Measurements from ENCODE around the gene B4GALT2. TPM values are rescaled to one million over a fixed set of nuclear protein-coding genes. Genes with fewer than 3 reads are reported as not detected.

The B4GALT2 gene
- total and polyA plus RNA-seq, 2 donors (not counting 1 experiment from before 2014, with no cell fraction given): 4.6 to 6.5 TPM

- no peak for ATAC-seq (ENCODE audit: low read depth)
- no peak overlapping the region for H3K4me2 ChIP-seq (replicated peaks; ENCODE audit: low read depth, low read length, poor library complexity, severe bottlenecking)
- H3K27ac Mint-ChIP-seq: no peak overlapping the region
- no peak overlapping the region for H2AFZ ChIP-seq (ENCODE audit: insufficient read depth, low read depth, low read length, poor library complexity, severe bottlenecking)
- H3K4me1 ChIP-seq (ENCODE audit: control insufficient read depth in 2 of 2, insufficient read depth in 2 of 2, low read length in 2 of 2): no peaks in the 10 kb centered on the region
- H3K36me3 ChIP-seq (replicated peaks in 1 of 2; ENCODE audit: control extremely low read depth in 1 of 2, control insufficient read depth in 1 of 2, extremely low read depth in 1 of 2, insufficient read depth in 2 of 2, low read length in 1 of 2): no peaks in the 10 kb centered on the region
- 94% methylated on average over 14 of the region's 20 CpGs for WGBS (ENCODE audit: insufficient coverage)
- no peak overlapping the region for H3K27ac ChIP-seq (ENCODE audit: low read length in 2 of 2)
- DNase-seq: no peak
- no peaks in the 10 kb centered on the region for H3K9me3 ChIP-seq (ENCODE audit: control extremely low read depth in 1 of 3, control insufficient read depth in 2 of 3, insufficient read depth in 1 of 3, low read length in 2 of 3)
- H4K20me1 ChIP-seq (ENCODE audit: control insufficient read depth, insufficient read depth, low read length, poor library complexity, severe bottlenecking): no peaks in the 10 kb centered on the region
- POLR2A ChIA-PET: no interaction called here
- intact Hi-C loops (cut with micrococcal nuclease): no loop called here
- no peaks in the 10 kb centered on the region for H3K79me2 ChIP-seq (ENCODE audit: control insufficient read depth, insufficient read depth, low read length)
- H3K4me3 Mint-ChIP-seq: no peak overlapping the region
- no peaks in the 10 kb centered on the region for H3K9me3 Mint-ChIP-seq (ENCODE audit: insufficient read depth)
- CTCF ChIA-PET: interaction anchor here (0.8 to 3.6 kb wide), 3 partner anchors 11 to 25 kb away, joined by 3 to 21 read pairs (median 3); partner anchors contain the start of gene CCDC24
- H3K9ac ChIP-seq (ENCODE audit: low read length): no peak overlapping the region
- no peak overlapping the region for H3K4me3 ChIP-seq (ENCODE audit: control extremely low read depth in 1 of 5, extremely low read depth in 1 of 5, insufficient read depth in 1 of 5, low read depth in 2 of 5, low read length in 4 of 5)
- no peak for TF ChIP-seq EZH2 (IDR thresholded peaks at IDR 0.05; ENCODE audit: borderline replicate concordance, insufficient read depth, low read depth, low read length, poor library complexity, severe bottlenecking)
- TF ChIP-seq, protein P1, sequence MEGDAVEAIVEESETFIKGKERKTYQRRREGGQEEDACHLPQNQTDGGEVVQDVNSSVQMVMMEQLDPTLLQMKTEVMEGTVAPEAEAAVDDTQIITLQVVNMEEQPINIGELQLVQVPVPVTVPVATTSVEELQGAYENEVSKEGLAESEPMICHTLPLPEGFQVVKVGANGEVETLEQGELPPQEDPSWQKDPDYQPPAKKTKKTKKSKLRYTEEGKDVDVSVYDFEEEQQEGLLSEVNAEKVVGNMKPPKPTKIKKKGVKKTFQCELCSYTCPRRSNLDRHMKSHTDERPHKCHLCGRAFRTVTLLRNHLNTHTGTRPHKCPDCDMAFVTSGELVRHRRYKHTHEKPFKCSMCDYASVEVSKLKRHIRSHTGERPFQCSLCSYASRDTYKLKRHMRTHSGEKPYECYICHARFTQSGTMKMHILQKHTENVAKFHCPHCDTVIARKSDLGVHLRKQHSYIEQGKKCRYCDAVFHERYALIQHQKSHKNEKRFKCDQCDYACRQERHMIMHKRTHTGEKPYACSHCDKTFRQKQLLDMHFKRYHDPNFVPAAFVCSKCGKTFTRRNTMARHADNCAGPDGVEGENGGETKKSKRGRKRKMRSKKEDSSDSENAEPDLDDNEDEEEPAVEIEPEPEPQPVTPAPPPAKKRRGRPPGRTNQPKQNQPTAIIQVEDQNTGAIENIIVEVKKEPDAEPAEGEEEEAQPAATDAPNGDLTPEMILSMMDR (IDR thresholded peaks at IDR 0.05): no peak
- peaks cover 9% of the 10 kb centered on the region for H3K27me3 Mint-ChIP-seq
- H3K4me1 Mint-ChIP-seq: no peaks in the 10 kb centered on the region
- no peaks in the 10 kb centered on the region for H3K27me3 ChIP-seq (replicated peaks in 1 of 4; ENCODE audit: control extremely low read depth in 1 of 4, control insufficient read depth in 3 of 4, insufficient read depth in 4 of 4, low read length in 3 of 4)
Measured at GRCh38 chr1:44016890-44017400, 37.9 kb downstream of the B4GALT2 start.

- intact Hi-C loops (cut with micrococcal nuclease): no loop called here
- Mint-ChIP-seq H3K27ac (no peak overlapping the region), H3K27me3 (peaks cover 4% of the 10 kb centered on the region), H3K9me3 (ENCODE audit: insufficient read depth) (no peaks in the 10 kb centered on the region), H3K4me3 (no peak overlapping the region), H3K4me1 (peaks cover 2% of the 10 kb centered on the region)
- no peak for DNase-seq
- no peak overlapping the region for H3K9ac ChIP-seq (ENCODE audit: low read length)
- peaks cover 0 to under 1% of the 10 kb centered on the region in 2 donors for H3K4me1 ChIP-seq (ENCODE audit: control insufficient read depth in 2 of 2, insufficient read depth in 2 of 2, low read length in 2 of 2)
- no peaks in the 10 kb centered on the region for H4K20me1 ChIP-seq (ENCODE audit: control insufficient read depth, insufficient read depth, low read length, poor library complexity, severe bottlenecking)
- H3K4me3 ChIP-seq (ENCODE audit: control extremely low read depth in 1 of 5, extremely low read depth in 1 of 5, insufficient read depth in 1 of 5, low read depth in 2 of 5, low read length in 4 of 5): no peak overlapping the region
- WGBS (ENCODE audit: insufficient coverage): 96% methylated on average over 12 of the region's 13 CpGs
- TF ChIP-seq, protein P1 (IDR thresholded peaks at IDR 0.05): no peak
- no peak for TF ChIP-seq EZH2 (IDR thresholded peaks at IDR 0.05; ENCODE audit: borderline replicate concordance, insufficient read depth, low read depth, low read length, poor library complexity, severe bottlenecking)
- no peak for ATAC-seq (ENCODE audit: low read depth)
- no peak overlapping the region for H3K27ac ChIP-seq (ENCODE audit: low read length in 2 of 2)
- no peaks in the 10 kb centered on the region for H3K9me3 ChIP-seq (ENCODE audit: control extremely low read depth in 1 of 3, control insufficient read depth in 2 of 3, insufficient read depth in 1 of 3, low read length in 2 of 3)
- no peaks in the 10 kb centered on the region for H3K79me2 ChIP-seq (ENCODE audit: control insufficient read depth, insufficient read depth, low read length)
- ChIA-PET POLR2A (no interaction called here), CTCF (interaction anchor here (1.8 kb wide), 1 partner anchor 14 kb away, joined by 7 read pairs; no protein-coding TSS in a partner anchor)
- H3K27me3 ChIP-seq (replicated peaks in 1 of 4; ENCODE audit: control extremely low read depth in 1 of 4, control insufficient read depth in 3 of 4, insufficient read depth in 4 of 4, low read length in 3 of 4): no peaks in the 10 kb centered on the region
- H3K36me3 ChIP-seq (replicated peaks in 1 of 2; ENCODE audit: control extremely low read depth in 1 of 2, control insufficient read depth in 1 of 2, extremely low read depth in 1 of 2, insufficient read depth in 2 of 2, low read length in 1 of 2): no peaks in the 10 kb centered on the region
- H3K4me2 ChIP-seq (replicated peaks; ENCODE audit: low read depth, low read length, poor library complexity, severe bottlenecking): no peak overlapping the region
- no peak overlapping the region for H2AFZ ChIP-seq (ENCODE audit: insufficient read depth, low read depth, low read length, poor library complexity, severe bottlenecking)
Measured at GRCh38 chr1:44019466-44019948, 40.5 kb downstream of the B4GALT2 start.
